COLO829 (cell line): ENCODE results near the gene EPS8L2.

ENCODE experiments used
- DNase-seq: peaks from one replicate; pipeline ENCODE4 v3.0.0; 2012; ENCODE audit warnings: low spot score

The EPS8L2 gene

DNA sequence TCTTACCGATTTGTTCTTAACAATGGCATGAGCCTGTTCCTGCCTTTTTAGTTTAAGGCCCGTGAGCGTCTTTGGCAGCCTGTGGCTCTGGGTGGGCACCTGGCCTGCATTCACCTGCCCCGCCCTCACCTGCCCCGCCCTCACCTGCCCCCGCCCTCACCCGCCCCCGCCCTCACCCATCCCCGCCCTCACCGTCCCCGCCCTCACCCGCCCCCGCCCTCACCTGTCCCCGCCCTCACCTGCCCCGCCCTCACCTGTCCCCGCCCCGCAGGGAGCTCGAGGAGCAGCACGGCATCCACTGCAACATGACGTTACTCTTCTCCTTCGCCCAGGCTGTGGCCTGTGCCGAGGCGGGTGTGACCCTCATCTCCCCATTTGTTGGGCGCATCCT is 57.0 kb downstream of the EPS8L2 start:
- DNase-seq, result no peak

- no peak for DNase-seq
Observed at GRCh38 chr11:763549-764321, 57.7 kb downstream of the EPS8L2 start.

GRCh38 chr11:764322-765024 is 58.4 kb downstream of the EPS8L2 start:
- no peak for DNase-seq

- peak; percentile 37 for DNase-seq
Observed at GRCh38 chr11:765025-765801, 59.2 kb downstream of the EPS8L2 start.

- DNase-seq, result no peak
Observed at GRCh38 chr11:765802-766091, 59.7 kb downstream of the EPS8L2 start.

DNA sequence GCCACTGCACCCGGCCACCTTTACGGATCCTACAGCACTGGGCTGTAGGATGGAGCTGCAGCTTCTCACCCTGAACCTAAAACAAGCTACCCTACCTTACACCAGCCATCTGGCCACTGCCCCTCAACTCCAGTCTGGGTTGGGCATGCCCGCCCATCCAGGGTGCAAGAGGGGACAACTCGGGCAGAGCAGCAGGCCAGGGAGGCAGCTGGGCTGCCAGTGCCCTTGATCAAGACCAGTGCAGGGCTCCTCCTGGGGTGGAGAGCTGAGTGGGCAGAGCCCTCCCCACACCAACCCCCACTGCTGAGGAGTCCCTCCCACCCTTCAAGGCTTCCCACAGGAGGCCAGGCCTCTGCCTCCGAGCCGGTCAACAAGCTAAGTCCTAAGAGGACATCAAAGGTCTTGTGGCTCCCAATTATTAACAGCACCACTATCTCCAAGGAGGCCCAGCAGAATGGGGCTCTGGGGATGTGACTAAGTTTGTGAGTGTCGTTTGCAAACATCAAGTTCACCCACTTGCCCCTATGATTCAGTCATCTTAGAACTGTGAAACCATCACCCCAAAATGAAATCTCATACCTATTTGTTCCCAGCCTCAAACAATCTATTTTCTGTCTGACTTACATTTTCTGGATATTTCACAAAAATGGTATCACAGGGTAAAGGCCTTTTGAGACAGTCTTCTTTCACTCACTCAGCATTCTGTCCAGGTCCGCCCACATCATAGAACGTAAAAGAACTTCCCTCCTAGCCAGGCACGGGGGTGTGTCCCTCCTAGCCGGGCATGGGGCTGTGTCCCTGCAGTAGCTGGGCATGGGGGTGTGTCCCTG is 60.3 kb downstream of the EPS8L2 start:
- DNase-seq, result no peak

GRCh38 chr11:766936-767210 is 60.8 kb downstream of the EPS8L2 start:
- DNase-seq, result no peak

- no peak for DNase-seq
Observed at GRCh38 chr11:767238-767637, 61.2 kb downstream of the EPS8L2 start.

DNA sequence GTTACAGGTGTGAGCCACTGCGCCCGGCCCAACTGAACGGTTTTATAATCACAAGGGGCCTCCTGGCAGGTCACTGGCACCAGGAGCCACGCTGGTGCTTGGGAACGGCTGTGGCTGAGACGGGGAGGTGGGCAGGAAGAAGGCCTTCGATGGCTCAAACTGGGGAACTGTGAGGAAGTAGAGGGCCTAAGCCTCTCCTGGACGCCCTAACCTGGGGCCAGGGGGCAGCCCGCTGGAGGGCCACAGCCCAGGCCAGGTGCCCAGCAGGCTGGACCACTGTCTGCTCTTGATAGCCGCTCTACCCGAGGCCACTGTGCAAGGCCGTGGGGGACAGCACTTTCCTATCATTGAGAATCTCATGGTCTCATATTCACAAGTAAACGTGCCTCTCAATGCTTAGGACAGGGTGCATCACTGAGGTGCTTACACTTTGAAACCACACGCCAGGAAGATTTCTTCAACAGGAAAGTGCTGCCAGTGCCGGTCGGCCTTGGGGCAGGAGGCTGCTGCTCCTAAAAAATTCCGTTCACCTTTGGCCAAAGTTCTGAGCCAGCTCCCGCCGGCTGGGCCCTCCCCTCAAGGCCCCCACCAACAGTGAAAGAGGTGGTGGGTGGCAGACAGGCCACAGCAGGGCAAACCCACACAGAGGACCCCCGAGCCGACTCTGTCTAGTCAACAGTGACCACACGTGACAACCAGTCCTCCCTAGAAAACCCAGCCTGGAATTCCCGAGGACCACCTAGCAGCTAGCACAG is 64.0 kb downstream of the EPS8L2 start:
- no peak for DNase-seq

DNA sequence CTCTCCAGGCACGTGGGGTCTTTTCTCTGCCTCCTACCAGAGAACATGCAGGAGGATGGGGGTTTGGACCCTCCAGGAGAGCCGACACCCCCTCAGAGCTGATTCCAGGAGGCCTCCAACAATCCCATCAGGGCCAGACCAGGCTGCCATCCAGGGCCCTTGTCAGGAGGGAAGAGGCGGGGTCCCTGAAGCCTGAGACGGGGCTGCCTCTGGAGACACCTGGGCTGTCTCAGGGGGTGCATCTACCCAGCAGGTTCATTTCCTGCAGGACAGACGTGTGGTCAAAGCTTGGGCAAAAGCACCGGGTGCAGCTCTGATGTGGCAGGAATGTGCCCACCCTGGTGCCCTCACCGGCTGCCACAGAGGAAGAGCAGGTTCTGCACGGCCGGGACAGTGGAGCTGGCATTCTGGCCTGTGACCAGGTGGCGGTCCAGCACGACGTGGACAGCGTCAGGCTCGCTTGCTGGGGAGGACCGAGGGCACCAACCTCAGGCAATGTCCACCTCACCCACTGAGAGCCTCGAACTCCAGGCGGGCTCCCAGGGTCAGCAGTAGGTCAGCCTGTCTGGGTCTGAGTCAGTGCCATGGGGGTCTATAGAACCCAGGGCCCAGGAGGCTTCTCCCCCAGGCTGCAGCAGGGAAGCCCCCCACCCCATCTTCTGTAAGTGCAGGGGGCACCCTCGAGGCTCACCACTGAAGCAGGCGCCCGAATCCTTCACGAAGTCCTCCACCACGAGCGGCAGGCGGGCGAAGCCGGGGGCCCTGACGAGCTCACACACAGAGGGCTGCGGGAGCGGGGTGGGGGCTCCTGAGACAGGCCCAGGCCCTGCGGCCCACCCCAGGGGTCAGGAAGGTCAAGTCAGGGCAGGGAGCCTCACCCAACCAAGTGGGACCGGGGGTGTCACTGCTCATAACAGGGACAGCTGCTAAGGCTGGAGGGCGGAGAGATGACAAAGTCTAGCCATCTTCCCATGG is 64.9 kb downstream of the EPS8L2 start:
- DNase-seq, result no peak

- no peak for DNase-seq
Observed at GRCh38 chr11:771617-772204, 65.7 kb downstream of the EPS8L2 start.

GRCh38 chr11:772429-773390 is 66.7 kb downstream of the EPS8L2 start:
- peak; percentile 83 for DNase-seq

DNA sequence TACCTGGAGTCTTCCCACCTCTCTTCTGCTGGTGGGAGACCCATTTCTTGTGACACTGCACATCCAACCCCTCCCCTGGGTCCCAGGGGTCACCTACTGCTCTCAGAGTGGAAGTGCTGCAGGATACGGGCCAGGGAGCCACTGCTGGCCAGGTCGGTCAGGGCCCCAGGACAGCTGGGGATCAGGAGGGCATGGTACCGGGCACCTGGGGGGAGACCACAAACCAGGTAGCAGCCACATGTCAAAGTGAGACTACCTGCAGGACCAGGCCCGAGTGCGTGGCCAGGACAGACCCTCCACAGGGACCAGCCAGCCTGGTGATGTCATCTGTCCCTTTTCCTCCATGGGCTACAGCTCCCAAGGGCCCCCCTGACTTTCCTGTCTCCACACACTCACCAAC is 67.4 kb downstream of the EPS8L2 start:
- DNase-seq, result no peak

- DNase-seq, result no peak
Observed at GRCh38 chr11:773830-774229, 67.8 kb downstream of the EPS8L2 start.

- no peak for DNase-seq
Observed at GRCh38 chr11:774873-775592, 69.0 kb downstream of the EPS8L2 start.

DNA sequence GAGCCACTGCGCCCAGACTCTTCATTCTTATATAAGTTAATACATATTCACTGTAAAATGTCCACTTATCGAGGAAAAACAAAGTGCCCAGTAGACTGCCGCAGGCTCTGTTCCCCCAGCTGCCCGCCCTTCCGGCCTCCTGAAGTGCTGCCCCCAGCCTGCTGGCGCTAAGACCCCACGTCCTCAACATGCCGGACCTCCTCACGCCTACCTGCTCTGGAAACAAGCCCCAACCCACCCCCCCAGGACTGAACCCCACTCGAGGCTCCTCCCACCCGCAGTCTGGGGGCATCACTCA is 70.2 kb downstream of the EPS8L2 start:
- DNase-seq, result no peak

DNA sequence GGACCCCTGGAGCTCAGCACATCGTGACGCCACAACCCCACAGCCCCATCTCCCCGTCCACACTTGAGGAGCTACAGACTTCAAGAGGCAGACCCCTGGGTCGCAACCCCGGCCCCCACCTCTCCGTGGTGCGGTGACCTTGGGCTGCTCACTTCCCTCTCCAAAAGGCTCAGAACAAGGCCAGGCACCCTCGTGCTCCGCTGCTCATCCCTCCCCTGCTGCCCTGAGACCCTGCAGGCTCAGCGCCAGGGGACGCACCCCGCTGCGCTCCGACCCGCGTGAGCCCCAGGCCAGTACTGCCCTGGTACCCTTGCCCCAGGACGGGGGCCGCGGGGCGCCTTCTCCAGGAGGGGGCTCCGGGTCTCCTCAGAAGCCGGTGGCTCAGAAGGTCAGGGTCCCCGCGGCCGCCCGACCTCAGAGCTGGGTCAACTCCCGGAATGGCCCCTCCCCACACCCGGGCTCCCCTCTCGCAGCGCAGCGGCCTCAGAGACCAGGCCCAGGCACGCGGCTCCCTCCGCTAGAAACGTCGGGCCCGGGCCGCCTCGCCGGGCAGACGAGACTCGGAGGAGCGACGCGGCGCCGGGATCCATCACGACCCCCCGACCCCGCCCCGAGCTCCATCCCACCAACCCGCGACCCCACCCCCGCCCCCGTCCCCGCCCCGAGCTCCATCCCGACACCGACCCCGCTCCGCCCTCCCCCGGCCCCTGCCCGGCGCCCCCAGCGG is 70.7 kb downstream of the EPS8L2 start:
- no peak for DNase-seq
